ENCODE measurements around the gene ZNF484. TPM values are rescaled to one million over a fixed set of nuclear protein-coding genes. Genes with fewer than 3 reads are reported as not detected.
"Not testable (repeated sequence)": the region's sequence is repeated elsewhere in the genome, so short reads cannot be mapped to it uniquely, and the experiment has no call there.

ZNF484 gene
- total RNA-seq: 1 to 10 TPM; 5.8 to 6.5 TPM

DNA sequence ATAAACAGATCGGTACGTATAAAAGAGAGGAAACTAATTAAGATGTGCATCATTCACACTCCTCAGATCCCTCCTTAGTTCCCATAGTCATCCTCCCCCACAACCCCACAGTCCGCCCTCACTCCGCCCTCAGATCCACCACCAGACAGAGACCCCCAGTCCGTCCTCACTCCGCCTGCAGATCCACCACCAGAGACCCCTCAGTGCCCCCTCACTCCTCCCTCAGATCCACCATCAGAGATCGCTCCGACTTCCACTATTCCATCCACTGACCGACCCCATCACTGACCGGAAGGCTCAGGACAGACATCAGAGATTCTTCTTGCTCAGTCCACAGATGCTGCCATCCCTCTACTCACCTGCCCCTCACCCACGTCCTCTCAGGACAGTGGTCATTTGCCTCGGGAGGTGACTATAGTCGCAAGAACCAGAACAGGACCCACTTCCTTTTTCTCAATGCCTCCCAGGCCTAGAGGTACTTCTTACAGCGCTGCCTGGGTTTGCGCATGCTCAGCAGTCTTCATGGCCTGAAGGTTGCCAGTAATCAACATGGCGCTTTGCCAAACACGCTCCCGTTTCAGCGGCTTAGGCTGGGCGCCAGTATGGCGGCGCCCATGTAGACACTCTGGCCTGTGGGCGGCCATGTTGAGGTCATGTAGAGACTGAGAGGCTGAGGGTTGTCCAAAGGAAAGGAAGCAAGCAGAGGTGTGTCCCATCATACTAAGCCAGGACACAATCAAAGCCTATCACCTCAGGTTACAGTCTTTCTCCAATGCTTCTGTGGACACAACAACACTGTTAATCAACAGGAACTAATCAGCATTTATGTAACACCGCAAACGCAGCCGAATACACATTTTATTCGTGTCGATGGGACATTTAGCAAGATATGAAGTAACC is at the start of gene ZNF484:
TSS of gene ZNF484 (minus strand) at position 508 of the 900 bp plus-strand sequence. CDS start 3,009 bp downstream, outside the sequence.
- CTCF ChIA-PET: interaction anchor here (0.6 to 0.8 kb wide), 2 partner anchors 13 to 79 kb away, joined by 3 read pairs; no protein-coding TSS in a partner anchor
- peak within 1 kb of the TSS; percentile 94 for H3K27ac Mint-ChIP-seq
- H3K36me3 Mint-ChIP-seq (ENCODE audit: low read depth): peaks cover 13% of the 10 kb centered on the region
- peaks cover 40% of the 10 kb centered on the region for H3K4me1 Mint-ChIP-seq (ENCODE audit: low read depth)
- intact Hi-C loops (cut with micrococcal nuclease): loop anchor here (1.0 to 5.0 kb wide), 10 partner anchors 55 to 760 kb away; partner anchors contain the start of genes CARD19, FAM120A, FAM120AOS and IPPK
- H3K27me3 Mint-ChIP-seq (ENCODE audit: low read depth): no peaks in the 10 kb centered on the region
- no peaks in the 10 kb centered on the region for H3K9me3 Mint-ChIP-seq
- peak; percentile 99 for DNase-seq
- peak within 1 kb of the TSS; percentile 87 for H3K4me3 Mint-ChIP-seq

DNA sequence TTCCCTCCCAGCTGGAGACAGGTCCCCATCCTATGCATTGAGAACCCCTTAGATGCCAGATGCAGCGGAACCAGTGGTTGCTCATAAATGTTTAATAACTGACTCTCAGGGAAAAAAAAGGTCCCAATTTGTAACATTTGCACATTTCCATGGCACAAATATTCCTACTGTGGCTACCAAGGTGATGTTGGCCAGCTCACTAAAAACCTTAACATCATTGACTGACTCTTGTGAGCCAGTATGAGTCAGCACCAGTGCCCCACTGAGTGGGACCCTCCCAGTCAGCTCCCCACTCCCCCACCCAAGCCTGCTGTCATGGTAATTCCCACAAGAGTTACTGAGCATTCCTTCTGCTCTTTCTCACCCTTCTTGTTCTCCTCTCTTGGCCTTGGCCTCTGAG is 42.6 kb upstream of the ZNF484 start:
- H3K27me3 Mint-ChIP-seq (ENCODE audit: low read depth): no peaks in the 10 kb centered on the region
- no peaks in the 10 kb centered on the region for H3K36me3 Mint-ChIP-seq (ENCODE audit: low read depth)
- CTCF ChIA-PET: interaction anchor here (0.6 kb wide), 1 partner anchor 13 kb away, joined by 4 read pairs; no protein-coding TSS in a partner anchor
- H3K9me3 Mint-ChIP-seq: no peaks in the 10 kb centered on the region
- intact Hi-C loops (cut with micrococcal nuclease): no loop called here
- no peak for DNase-seq
- H3K4me3 Mint-ChIP-seq: no peak overlapping the region
- H3K27ac Mint-ChIP-seq: no peak overlapping the region
- H3K4me1 Mint-ChIP-seq (ENCODE audit: low read depth): peaks cover 12% of the 10 kb centered on the region

DNA sequence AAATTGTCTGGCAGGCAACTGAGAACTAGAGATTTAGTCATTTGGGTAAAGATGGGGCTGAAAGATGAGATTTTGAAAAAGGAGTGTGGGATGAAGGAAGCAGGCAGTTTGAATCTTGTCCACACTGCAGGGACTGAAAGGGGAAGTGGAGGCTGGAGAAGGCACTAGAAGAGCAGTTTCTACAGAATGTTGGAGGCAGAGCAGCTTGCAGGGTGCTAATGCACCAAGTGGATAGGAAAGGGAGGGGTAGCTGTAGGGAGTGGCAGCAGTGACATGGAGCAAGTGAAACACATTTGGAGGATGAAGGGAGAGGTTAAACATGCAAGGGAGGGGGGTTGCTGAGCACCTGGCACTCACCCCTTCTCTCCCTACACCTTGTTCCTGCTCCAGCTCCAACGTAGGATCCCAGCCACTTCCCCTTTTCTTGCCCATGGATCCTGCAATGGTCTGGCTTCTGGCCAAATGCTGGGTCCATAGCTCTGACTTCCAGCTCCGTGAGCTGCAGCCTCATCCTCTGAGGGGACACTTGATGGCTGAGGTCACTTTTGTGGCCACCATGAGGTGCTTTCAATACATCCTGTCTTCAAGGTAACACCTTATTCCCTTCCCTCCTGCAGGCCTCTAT is 39.5 kb upstream of the ZNF484 start:
- Mint-ChIP-seq H3K36me3 (ENCODE audit: low read depth) (no peaks in the 10 kb centered on the region), H3K27me3 (ENCODE audit: low read depth) (no peaks in the 10 kb centered on the region), H3K27ac (no peak overlapping the region), H3K4me1 (ENCODE audit: low read depth) (peaks cover 12% of the 10 kb centered on the region), H3K4me3 (no peak overlapping the region), H3K9me3 (no peaks in the 10 kb centered on the region)
- CTCF ChIA-PET: interaction anchor here (0.8 to 1.6 kb wide), 2 partner anchors 10 to 1045 kb away, joined by 3 to 6 read pairs; no protein-coding TSS in a partner anchor
- DNase-seq: no peak
- intact Hi-C loops (cut with micrococcal nuclease): no loop called here

DNA sequence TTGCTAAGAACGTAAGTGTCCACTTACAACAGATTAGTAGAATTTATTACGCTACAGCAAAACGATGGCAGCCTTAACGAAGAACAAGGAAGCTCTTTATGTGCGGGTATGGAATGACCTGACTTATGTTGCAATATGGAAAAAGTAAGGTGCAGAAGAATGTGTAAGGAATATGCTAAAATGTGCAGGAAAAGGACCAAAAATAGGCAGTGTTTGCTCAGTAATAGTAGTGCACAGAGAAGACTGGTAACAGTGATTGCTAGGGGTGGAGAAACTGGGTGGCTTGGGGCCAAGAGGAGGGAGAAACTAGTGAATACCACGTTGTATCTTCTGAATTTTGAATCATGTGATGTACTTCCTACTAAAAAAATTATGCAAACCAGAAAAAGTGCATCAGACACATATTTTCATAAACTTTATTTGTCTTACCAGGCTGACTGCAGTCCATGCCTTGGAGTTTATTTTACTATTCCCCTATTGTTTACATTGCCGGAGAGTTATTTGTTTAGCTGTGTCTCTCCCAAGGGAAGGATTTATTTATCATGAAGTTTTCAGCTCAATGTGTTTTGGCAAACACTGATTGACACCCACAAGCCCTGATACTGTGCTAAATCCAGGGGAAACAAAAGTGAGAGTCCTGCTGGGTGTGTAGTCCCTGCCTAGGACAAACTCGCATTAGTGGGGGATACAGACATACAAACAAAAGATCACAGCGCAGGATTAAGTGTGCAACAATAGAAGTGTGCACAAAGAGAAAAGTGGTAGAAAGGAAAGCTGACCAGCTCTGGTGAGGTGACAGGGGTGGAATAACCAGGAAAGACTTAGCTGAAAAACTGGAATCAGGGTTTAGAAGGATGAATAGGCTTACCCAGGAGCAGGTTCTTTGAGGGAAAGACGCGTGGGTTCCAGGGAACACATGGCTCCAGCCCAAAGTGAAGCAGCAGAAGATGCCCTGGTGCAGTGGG is 34.0 kb upstream of the ZNF484 start:
- Mint-ChIP-seq H3K4me3 (no peak overlapping the region), H3K27ac (no peak overlapping the region), H3K27me3 (ENCODE audit: low read depth) (no peaks in the 10 kb centered on the region), H3K9me3 (no peaks in the 10 kb centered on the region), H3K36me3 (ENCODE audit: low read depth) (no peaks in the 10 kb centered on the region), H3K4me1 (ENCODE audit: low read depth) (peaks cover 7% of the 10 kb centered on the region)
- intact Hi-C loops (cut with micrococcal nuclease): no loop called here
- CTCF ChIA-PET: no interaction called here
- no peak for DNase-seq

DNA sequence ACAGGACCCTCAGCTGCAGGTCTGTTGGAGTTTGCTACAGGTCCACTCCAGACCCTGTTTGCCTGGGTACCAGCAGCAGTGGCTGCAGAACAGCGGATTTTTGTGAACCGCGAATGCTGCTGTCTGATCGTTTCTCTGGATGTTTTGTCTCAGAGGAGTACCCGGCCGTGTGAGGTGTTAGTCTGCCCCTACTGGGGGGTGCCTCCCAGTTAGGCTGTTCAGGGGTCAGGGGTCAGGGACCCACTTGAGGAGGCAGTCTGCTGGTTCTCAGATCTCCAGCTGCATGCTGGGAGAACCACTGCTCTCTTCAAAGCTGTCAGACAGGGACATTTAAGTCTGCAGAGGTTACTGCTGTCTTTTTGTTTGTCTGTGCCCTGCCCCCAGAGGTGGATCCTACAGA is 27.3 kb upstream of the ZNF484 start:
- DNase-seq; H3K4me1 Mint-ChIP-seq (ENCODE audit: low read depth); intact Hi-C loops (cut with micrococcal nuclease); H3K36me3 Mint-ChIP-seq (ENCODE audit: low read depth); H3K9me3 Mint-ChIP-seq; H3K27ac Mint-ChIP-seq; CTCF ChIA-PET; H3K27me3 Mint-ChIP-seq (ENCODE audit: low read depth): not testable (repeated sequence)
- H3K4me3 Mint-ChIP-seq: peak overlapping the region; percentile 34

DNA sequence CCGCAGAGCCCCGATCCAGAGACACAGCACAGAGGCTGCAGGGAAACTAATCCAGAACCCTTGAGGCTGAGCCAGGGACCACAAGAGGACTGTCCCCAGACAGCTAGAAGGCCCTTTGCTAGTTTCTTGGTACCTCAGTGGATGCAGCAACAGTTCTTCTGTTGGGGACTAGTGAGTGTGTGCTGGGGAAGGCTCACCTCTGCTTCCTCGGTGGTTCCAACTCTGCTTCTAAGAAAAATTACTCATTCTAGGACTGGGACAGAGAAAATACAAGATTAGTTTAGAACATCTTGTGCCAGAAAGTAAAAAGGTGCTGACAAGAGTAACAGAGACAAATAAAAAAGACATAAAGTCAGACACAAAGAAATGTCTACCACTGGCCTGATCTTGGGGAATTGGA is 19.5 kb upstream of the ZNF484 start:
- H3K36me3 Mint-ChIP-seq (ENCODE audit: low read depth): no peaks in the 10 kb centered on the region
- H3K27ac Mint-ChIP-seq: no peak overlapping the region
- no peak overlapping the region for H3K4me3 Mint-ChIP-seq
- DNase-seq: no peak
- CTCF ChIA-PET: no interaction called here
- H3K27me3 Mint-ChIP-seq (ENCODE audit: low read depth): no peaks in the 10 kb centered on the region
- intact Hi-C loops (cut with micrococcal nuclease): no loop called here
- no peaks in the 10 kb centered on the region for H3K9me3 Mint-ChIP-seq
- peaks cover 4% of the 10 kb centered on the region for H3K4me1 Mint-ChIP-seq (ENCODE audit: low read depth)

DNA sequence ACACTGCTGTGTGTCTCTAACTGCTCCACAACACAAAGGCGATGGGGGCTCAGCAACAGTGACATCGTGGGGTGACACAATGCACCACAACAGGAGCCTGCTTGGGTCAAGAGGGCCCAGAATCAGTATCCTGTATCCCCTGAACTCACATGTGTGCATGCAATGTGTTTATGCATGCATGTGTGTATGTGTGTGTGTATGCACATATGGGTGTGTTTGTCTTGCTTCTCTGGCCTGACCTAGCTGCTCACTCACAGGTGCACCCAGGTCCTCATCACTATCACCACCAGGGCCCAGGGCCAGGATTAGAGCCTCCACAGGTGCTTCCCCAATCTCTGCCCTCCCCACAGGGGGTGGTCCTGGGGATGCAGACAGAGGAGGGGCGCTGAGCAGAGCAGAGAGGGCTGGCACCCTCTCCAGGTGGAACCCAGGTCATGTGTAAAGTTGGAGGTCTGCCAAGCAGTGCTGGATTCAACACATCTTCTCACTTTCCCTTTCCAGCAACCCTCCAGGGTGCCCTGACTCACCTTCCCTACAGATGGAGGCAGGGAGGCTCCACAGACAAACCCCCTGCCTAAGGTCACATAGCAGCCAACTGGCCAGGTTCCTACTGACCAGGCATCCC is 18.1 kb upstream of the ZNF484 start:
- CTCF ChIA-PET: no interaction called here
- no peak for DNase-seq
- Mint-ChIP-seq H3K4me3 (no peak overlapping the region), H3K9me3 (no peaks in the 10 kb centered on the region), H3K4me1 (ENCODE audit: low read depth) (peaks cover 4% of the 10 kb centered on the region), H3K27ac (no peak overlapping the region), H3K36me3 (ENCODE audit: low read depth) (no peaks in the 10 kb centered on the region), H3K27me3 (ENCODE audit: low read depth) (no peaks in the 10 kb centered on the region)
- intact Hi-C loops (cut with micrococcal nuclease): no loop called here

DNA sequence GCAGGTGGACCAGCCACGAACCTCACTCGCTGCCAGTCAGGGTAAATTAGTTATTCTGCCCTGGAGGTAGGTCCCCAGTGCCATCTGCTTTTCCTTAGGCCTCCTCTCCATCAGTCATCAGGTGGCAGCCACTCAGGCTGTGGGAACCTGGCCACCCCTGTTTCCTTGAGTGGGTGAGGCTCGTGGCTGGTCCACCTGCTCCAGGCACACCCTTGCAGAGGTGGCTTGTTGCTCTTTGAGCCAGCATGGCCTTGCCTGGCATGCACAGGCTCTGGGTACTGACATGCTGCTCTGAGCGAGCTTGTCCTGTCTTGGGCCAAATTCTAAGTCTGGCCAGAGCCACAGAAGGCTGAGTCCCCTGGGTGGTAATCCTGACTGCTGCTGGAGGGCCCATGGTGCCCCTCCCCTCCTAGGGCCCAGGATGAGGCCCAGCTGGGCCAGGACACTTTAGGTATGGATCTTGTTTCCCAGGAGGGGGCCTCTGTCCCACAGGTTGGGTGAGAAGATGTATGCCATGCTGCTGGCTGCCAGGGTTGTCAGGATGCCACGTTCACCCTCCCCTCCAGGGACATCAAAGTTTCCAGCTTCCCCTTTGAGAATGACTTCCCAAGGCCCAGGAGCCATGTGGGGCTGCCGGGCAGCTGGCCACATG is 17.0 kb upstream of the ZNF484 start:
- DNase-seq: no peak
- H3K4me1 Mint-ChIP-seq (ENCODE audit: low read depth): peaks cover 4% of the 10 kb centered on the region
- H3K4me3 Mint-ChIP-seq: no peak overlapping the region
- intact Hi-C loops (cut with micrococcal nuclease): no loop called here
- CTCF ChIA-PET: no interaction called here
- H3K36me3 Mint-ChIP-seq (ENCODE audit: low read depth): no peaks in the 10 kb centered on the region
- H3K27ac Mint-ChIP-seq: no peak overlapping the region
- H3K9me3 Mint-ChIP-seq: no peaks in the 10 kb centered on the region
- no peaks in the 10 kb centered on the region for H3K27me3 Mint-ChIP-seq (ENCODE audit: low read depth)

DNA sequence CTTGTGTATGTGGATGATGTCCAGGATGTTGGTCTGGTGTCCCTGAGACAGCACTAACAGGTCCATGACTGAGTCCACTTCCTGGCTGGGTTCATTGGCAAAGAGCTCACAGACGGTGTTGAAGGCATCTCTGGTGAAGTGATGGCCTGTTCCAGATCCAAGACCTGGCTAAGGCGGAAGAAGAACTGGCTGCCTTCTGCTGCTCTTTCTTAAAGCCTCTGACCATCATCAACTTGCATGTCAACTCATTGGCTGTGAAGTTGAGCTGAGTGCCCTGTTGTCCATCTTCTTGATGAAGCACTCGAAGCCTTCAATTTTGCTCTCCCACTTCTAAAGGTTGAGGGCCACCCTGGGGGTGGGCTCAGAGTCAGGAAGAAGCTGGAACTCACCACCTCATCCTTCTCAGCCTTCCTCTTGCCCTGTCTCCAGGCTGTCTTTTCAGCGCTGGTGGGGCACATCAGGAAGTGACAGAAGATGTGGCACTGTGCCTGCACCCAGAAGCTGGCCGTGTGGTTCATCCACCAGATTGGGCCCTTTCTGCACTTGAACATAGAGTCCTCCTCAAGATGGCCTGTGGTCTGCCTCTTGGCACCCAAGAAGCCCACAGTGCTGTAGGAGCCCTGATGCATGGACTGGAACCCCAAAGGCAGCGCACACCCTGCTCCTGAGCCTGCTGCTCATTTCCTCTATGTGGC is 16.2 kb upstream of the ZNF484 start:
- H3K36me3 Mint-ChIP-seq (ENCODE audit: low read depth); H3K4me3 Mint-ChIP-seq; H3K27ac Mint-ChIP-seq; DNase-seq; intact Hi-C loops (cut with micrococcal nuclease); H3K9me3 Mint-ChIP-seq; CTCF ChIA-PET; H3K27me3 Mint-ChIP-seq (ENCODE audit: low read depth); H3K4me1 Mint-ChIP-seq (ENCODE audit: low read depth): not testable (repeated sequence)

DNA sequence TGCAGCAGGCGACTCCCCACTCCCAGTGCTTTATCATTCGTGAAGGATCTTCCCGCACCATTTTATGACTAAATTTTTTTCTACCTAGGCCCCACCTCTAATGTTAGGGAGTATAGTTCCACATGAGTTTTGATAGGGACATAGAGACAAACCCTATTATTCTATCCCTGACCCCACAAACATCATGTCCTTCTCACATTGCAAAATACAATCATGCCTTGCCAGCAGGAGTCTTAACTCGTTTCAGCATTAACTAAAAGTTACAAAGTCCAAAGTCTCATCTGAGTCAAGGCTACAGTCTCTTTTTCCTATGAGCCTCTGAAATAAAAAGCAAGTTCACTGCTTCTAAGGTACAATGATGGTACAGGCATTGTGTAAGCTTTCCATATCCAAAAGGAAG is 14.4 kb upstream of the ZNF484 start:
- intact Hi-C loops (cut with micrococcal nuclease); H3K27me3 Mint-ChIP-seq (ENCODE audit: low read depth); H3K27ac Mint-ChIP-seq; DNase-seq; H3K36me3 Mint-ChIP-seq (ENCODE audit: low read depth); H3K4me3 Mint-ChIP-seq; H3K9me3 Mint-ChIP-seq; CTCF ChIA-PET: not testable (repeated sequence)
- peaks cover 23% of the 10 kb centered on the region for H3K4me1 Mint-ChIP-seq (ENCODE audit: low read depth)

DNA sequence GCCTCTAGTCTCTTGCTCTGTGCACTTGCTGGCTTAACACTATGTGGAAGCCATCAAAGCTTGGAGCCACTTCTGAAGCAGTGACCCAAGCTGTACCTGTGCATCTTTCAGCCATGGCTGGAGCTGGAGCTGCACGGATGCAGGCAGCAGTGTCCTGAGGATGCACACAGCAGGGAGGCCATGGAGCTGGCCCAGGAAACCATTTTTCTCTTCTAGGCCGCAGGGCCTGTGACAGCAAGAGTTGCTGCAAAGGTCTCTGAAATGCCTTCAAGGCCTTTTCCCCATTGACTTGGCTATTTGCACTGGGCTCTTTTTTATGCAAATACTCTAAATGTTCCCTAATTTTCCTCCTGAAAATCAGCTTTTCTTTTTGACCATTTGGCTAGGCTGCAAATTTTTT is 12.9 kb upstream of the ZNF484 start:
- CTCF ChIA-PET: interaction anchor here (0.6 kb wide), 3 partner anchors 12 to 717 kb away, joined by 3 read pairs; no protein-coding TSS in a partner anchor
- DNase-seq: no peak
- no peaks in the 10 kb centered on the region for H3K27me3 Mint-ChIP-seq (ENCODE audit: low read depth)
- H3K4me3 Mint-ChIP-seq: no peak overlapping the region
- no peaks in the 10 kb centered on the region for H3K36me3 Mint-ChIP-seq (ENCODE audit: low read depth)
- no peak overlapping the region for H3K27ac Mint-ChIP-seq
- no peaks in the 10 kb centered on the region for H3K9me3 Mint-ChIP-seq
- intact Hi-C loops (cut with micrococcal nuclease): no loop called here
- H3K4me1 Mint-ChIP-seq (ENCODE audit: low read depth): peaks cover 33% of the 10 kb centered on the region
